PFSK-1 (cell line): ENCODE data around the gene FASN.

ENCODE experiments used
- FOXP2 ChIP-seq: optimal IDR thresholded peaks from 2 replicates; pipeline ENCODE3; 2011; ENCODE audit warnings: borderline replicate concordance, control low read depth, inconsistent platforms; ENCODE audit not compliant: insufficient read depth; ENCODE audit errors: extremely low read length, extremely low read depth
- POLR2AphosphoS5 ChIP-seq: IDR thresholded peaks from 2 replicates; pipeline ENCODE4 v1.6.1; 2012; ENCODE audit warnings: low read depth, mild to moderate bottlenecking, control low read depth, low read length, moderate library complexity
- REST ChIP-seq, 2 experiments: IDR thresholded peaks; 2 replicates each; pipeline versions ENCODE4 v1.6.1 to v1.8.0; 2011 to 2012; ENCODE audit warnings: low read depth in 2 of 2, low read length in 2 of 2, control low read depth in 1 of 2, inconsistent platforms in 1 of 2, mild to moderate bottlenecking in 1 of 2, moderate library complexity in 1 of 2; ENCODE audit not compliant: insufficient read depth in 1 of 2
- SIN3A ChIP-seq: IDR thresholded peaks from 2 replicates; pipeline ENCODE4 v1.6.1; 2012; ENCODE audit warnings: mild to moderate bottlenecking, low read length, moderate library complexity, borderline replicate concordance; ENCODE audit not compliant: insufficient read depth
- TAF1 ChIP-seq: IDR thresholded peaks from 2 replicates; pipeline ENCODE4 v1.6.1; 2012; ENCODE audit warnings: low read length, control low read depth, borderline replicate concordance; ENCODE audit not compliant: insufficient read depth

Gene FASN

GRCh38 chr17:82091264-82092066 lies 6.6 kb downstream of the FASN start:
- TF ChIP-seq REST (IDR thresholded peaks at IDR 0.05; ENCODE audit: insufficient read depth in 1 of 2, low read depth in 2 of 2, low read length in 2 of 2) = no peak
- peak; percentile 8; the same call in 1 of the 2 replicates for TF ChIP-seq POLR2AphosphoS5
- TF ChIP-seq FOXP2 = no peak

DNA sequence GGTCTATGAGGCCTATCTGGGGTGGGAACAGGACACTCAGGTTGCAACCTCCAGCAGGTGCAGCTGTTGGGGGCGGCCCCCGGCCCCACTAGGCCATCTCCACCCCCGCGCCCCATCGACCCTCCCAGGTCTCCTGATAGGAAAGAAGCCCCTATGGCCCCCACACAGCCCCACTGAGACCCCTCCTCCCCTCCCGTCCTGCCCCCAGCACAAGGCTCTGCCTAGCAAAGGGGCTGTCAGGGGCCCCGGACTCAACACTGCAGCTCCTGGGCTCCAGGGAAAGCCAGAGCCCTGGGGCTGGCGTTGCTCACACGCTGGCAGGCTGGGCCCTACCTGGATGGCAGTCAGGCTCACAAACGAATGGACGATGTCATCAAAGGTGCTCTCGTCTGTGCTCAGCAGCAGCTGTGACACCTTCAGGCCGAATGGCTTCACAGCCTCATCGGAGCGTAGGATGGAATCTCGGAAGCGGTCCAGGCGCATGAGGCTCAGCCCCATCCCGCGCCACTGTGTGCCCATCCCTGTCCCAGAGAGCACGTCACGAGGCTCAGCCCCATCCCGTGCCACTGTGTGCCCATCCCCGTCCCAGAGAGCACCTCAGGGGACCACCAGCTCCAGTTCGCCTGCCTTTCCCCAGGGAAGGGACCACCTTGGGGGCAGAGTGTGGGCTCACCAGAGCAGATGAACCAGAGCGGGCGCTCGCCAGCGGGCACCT lies 7.3 kb downstream of the FASN start:
- TF ChIP-seq SIN3A (no peak), REST (IDR thresholded peaks at IDR 0.05; ENCODE audit: insufficient read depth in 1 of 2, low read depth in 2 of 2, low read length in 2 of 2) (no peak), FOXP2 (no peak), POLR2AphosphoS5 (no peak), TAF1 (no peak)

DNA sequence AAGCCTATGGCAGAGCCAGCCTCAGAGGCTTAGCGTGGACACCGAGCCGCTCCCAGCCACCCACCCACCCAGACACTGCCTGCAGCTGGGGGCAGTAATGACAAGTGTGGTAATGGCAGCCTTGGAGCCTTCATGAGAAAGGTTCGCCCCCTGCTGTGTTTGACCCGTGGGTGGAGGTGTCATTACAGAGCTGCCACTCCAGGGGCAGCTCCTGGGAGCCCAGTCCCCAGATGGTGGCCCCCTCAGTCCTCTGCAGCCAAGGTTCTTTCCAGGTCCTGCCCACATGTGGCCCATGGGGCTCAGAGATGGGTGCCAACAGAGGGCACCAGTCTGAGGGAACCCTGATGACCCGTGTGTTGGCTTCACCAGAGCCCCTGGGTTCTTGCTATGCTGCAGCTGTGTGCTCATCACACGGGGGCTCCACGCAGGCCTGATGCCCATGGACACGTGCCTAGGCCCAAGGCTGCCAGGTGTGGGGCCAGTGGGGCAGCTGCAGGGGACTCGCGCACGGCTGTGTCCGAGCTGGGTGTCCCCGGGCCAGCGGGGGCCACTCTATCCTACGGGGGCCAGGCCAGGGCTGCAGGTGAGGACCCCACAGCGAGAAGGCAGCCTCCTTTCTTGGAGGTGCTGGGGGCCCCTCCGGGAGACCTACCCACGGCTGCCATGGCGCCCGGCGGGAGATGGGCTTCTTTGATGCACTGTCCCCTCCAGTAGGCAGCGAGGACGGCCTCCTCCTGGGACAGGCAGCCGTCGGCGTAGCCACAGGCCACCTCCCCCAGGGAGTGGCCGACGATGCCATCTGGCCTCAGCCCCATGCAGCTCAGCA lies 8.1 kb downstream of the FASN start:
- TF ChIP-seq SIN3A (no peak), POLR2AphosphoS5 (no peak; the same call in 1 of the 2 replicates), REST (IDR thresholded peaks at IDR 0.05; ENCODE audit: insufficient read depth in 1 of 2, low read depth in 2 of 2, low read length in 2 of 2) (no peak), TAF1 (no peak), FOXP2 (no peak)

GRCh38 chr17:82088838-82089722 lies 9.0 kb downstream of the FASN start:
- TF ChIP-seq TAF1 = no peak
- no peak for TF ChIP-seq FOXP2
- no peak for TF ChIP-seq SIN3A
- TF ChIP-seq REST (IDR thresholded peaks at IDR 0.05; ENCODE audit: insufficient read depth in 1 of 2, low read depth in 2 of 2, low read length in 2 of 2) = no peak
- no peak for TF ChIP-seq POLR2AphosphoS5
